H1 (cell line): ENCODE results near the gene CCDC157. TPM values are rescaled to one million over a fixed set of nuclear protein-coding genes. Genes with fewer than 3 reads are reported as not detected.
A peak's percentile ranks its signal among the peaks of the same experiment; 100 is the strongest.

ENCODE experiments used
- ASH2L ChIP-seq: fragments of 200-600, 300-600 bp; sonication (generic); IDR thresholded peaks from one replicate; pipeline ENCODE4 v1.7.1; 2017; ENCODE audit warnings: low read length
- BRCA1 ChIP-seq: IDR thresholded peaks from 2 replicates; pipeline ENCODE4 v1.6.1; 2012; ENCODE audit warnings: low read depth, low read length, improper control_type of control experiment
- CEBPB ChIP-seq: IDR thresholded peaks from 2 replicates; pipeline ENCODE4 v1.6.1; 2012; ENCODE audit warnings: low read depth, low read length
- CREB1 ChIP-seq: IDR thresholded peaks from 2 replicates; pipeline ENCODE4 v1.6.1; 2012; ENCODE audit warnings: inconsistent platforms
- CTBP2 ChIP-seq: IDR thresholded peaks from 2 replicates; pipeline ENCODE4 v1.7.0; 2011; ENCODE audit warnings: borderline replicate concordance, mild to moderate bottlenecking, moderate library complexity, mixed read lengths, low read length; ENCODE audit not compliant: insufficient read depth, insufficient read length
- E2F6 ChIP-seq: IDR thresholded peaks from 2 replicates; pipeline ENCODE4 v1.6.1; 2012; ENCODE audit warnings: inconsistent platforms
- EGR1 ChIP-seq: IDR thresholded peaks from 2 replicates; pipeline ENCODE4 v1.6.1; 2011; ENCODE audit warnings: low read depth, low read length, borderline replicate concordance
- KDM1A ChIP-seq: fragments of 200-600, 300-600 bp; sonication (generic); IDR thresholded peaks from 2 replicates; pipeline ENCODE4 v1.7.1; 2016; ENCODE audit warnings: mild to moderate bottlenecking, low read length, borderline replicate concordance
- MAFK ChIP-seq: IDR thresholded peaks from 2 replicates; pipeline ENCODE4 v1.6.1; 2012; ENCODE audit warnings: low read depth, mild to moderate bottlenecking, improper control_type of control experiment, low read length
- NRF1 ChIP-seq: IDR thresholded peaks from 2 replicates; pipeline ENCODE4 v1.6.1; 2011; ENCODE audit warnings: mild to moderate bottlenecking, low read depth, low read length, improper control_type of control experiment
- PHF8 ChIP-seq: fragments of 200-600 bp; sonication (generic); conservative IDR thresholded peaks from 2 replicates; pipeline ENCODE4 v1.7.1; 2012; ENCODE audit warnings: low read depth, mild to moderate bottlenecking, inconsistent platforms, low read length, moderate library complexity
- POLR2A ChIP-seq, 2 experiments: IDR thresholded peaks; 1 replicate in 1 of 2; 2 replicates in 1 of 2; pipeline ENCODE4 v1.6.1; 2011; ENCODE audit warnings: low read depth in 2 of 2, low read length in 2 of 2, mild to moderate bottlenecking in 2 of 2; ENCODE audit errors: control extremely low read depth in 1 of 2
- POU5F1 ChIP-seq: IDR thresholded peaks from 2 replicates; pipeline ENCODE4 v1.6.1; 2011; ENCODE audit warnings: low read depth, mild to moderate bottlenecking, low read length, moderate library complexity
- RBBP5 ChIP-seq: IDR thresholded peaks from 2 replicates; pipeline ENCODE4 v1.7.1; 2012; ENCODE audit warnings: low read depth, mild to moderate bottlenecking, inconsistent platforms, low read length, moderate library complexity, borderline replicate concordance
- RNF2 ChIP-seq: fragments of 200-900, 300-1000 bp; sonication (generic); IDR thresholded peaks from 2 replicates; pipeline ENCODE4 v1.7.1; 2016; ENCODE audit warnings: borderline replicate concordance, low read depth, mild to moderate bottlenecking, antibody characterized with exemption, low read length; ENCODE audit not compliant: poor library complexity, severe bottlenecking; ENCODE audit errors: missing control alignments
- SIX5 ChIP-seq: IDR thresholded peaks from 2 replicates; pipeline ENCODE4 v1.6.1; 2011; ENCODE audit warnings: mild to moderate bottlenecking, low read depth, low read length
- SP2 ChIP-seq: IDR thresholded peaks from 2 replicates; pipeline ENCODE4 v1.6.1; 2012; ENCODE audit warnings: mild to moderate bottlenecking, low read length, inconsistent platforms
- SP4 ChIP-seq: IDR thresholded peaks from 2 replicates; pipeline ENCODE4 v1.6.1; 2012; ENCODE audit warnings: low read length, inconsistent platforms
- TCF12 ChIP-seq: IDR thresholded peaks from 2 replicates; pipeline ENCODE4 v1.6.1; 2011; ENCODE audit warnings: low read depth, mild to moderate bottlenecking, low read length
- TEAD4 ChIP-seq: IDR thresholded peaks from 2 replicates; pipeline ENCODE4 v1.6.1; 2012; ENCODE audit warnings: low read depth, low read length, inconsistent platforms, mixed read lengths
- YY1 ChIP-seq: IDR thresholded peaks from 2 replicates; pipeline ENCODE4 v1.6.1; 2011; ENCODE audit warnings: low read depth, mild to moderate bottlenecking, low read length
- ZNF274 ChIP-seq: IDR thresholded peaks from 2 replicates; pipeline ENCODE4 v1.7.0; 2012; ENCODE audit warnings: low read length, borderline replicate concordance; ENCODE audit errors: extremely low read depth
- polyA plus RNA-seq, 7 experiments: library from polyadenylated mRNA; depleted of rRNA in 3 of 7; stranded (reverse) in 5 of 7; unstranded in 2 of 7; fragments of >200 nt in 5 of 7; fragments of 200-250 nt in 2 of 7; gene quantifications; 1 replicate in 5 of 7; 2 replicates in 1 of 7; 4 replicates in 1 of 7; pipeline versions ENCODE4 v1.2.1 to v1.2.3, GENCODE V29; 2011 to 2013; ENCODE audit warnings: missing spikeins in 2 of 7, mixed read lengths in 2 of 7
- total RNA-seq: library from RNA; stranded (reverse); fragmentation: NEBNext Ultra II Directional; extraction: Animal tissue kit (Norgen Biotek cat#: 25700); gene quantifications from 2 replicates; pipeline ENCODE4 v1.2.1, GENCODE V29; 2021
- TF ChIP-seq, protein P1 (sequence below): IDR thresholded peaks from 2 replicates; pipeline ENCODE4 v1.6.1; 2012; ENCODE audit warnings: inconsistent platforms
- TF ChIP-seq, protein P2 (sequence below): IDR thresholded peaks from 2 replicates; pipeline ENCODE4 v1.6.1; 2012; ENCODE audit warnings: low read length, inconsistent platforms

Gene CCDC157
- total and polyA plus RNA-seq, 2 of the 8 experiments (the other 6 are each of a cell fraction or from before 2014, with no cell fraction given) = 4.1 to 8.4 TPM

DNA sequence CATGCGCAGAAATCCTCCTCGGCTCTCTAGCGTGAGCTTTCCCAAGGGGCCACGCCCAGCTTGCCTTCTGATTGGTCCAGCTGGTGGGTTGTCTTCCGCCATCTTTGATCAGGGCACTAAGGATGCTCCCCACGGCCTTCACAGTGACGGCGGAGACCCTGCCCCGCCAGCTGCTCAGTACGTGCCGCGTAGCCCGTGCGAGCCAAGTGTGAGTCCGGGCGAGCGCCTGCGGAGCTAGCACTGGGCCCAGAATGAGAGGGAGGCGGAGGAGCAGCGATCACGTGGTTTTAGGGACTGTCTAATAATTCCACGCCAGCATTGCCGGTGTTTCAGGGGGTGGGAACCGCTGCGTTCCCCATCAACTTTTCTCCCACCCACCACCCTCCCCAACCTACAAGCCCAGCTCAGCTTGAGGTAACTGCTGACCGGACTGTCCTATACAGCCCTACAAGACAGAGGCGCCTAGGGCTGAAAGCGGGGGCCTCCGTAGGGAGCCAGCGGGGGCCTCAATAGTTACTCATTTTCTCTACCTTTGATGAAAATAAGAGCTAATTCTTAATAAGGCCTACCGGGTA, 67.2 kb downstream of the CCDC157 start (continued):
- TF ChIP-seq BRCA1 (no peak), POLR2A (IDR thresholded peaks at IDR 0.05; ENCODE audit: control extremely low read depth in 1 of 2, low read depth in 2 of 2, low read length in 2 of 2) (peak; percentile 46 to 81), CREB1 (peak; percentile 94), KDM1A (no peak), SP4 (peak; percentile 23; the same call in 1 of the 2 replicates), ZNF274 (no peak), RNF2 (no peak), TCF12 (0 out of 2 replicates have a peak, but pooled peaks have one; percentile 66), SIX5 (no peak; the same call in 1 of the 2 replicates), CTBP2 (no peak), NRF1 (peak; percentile 31; the same call in 1 of the 2 replicates), ASH2L (peak; percentile 45), RBBP5 (no peak), CEBPB (no peak), YY1 (peak; percentile 99), PHF8 (no peak), EGR1 (peak; percentile 78), E2F6 (peak; percentile 54), SP2 (no peak), POU5F1 (no peak), TEAD4 (peak; percentile 41; the same call in 1 of the 2 replicates), MAFK (no peak; the same call in 1 of the 2 replicates)
- TF ChIP-seq, protein P1, sequence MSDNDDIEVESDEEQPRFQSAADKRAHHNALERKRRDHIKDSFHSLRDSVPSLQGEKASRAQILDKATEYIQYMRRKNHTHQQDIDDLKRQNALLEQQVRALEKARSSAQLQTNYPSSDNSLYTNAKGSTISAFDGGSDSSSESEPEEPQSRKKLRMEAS = peak; percentile 90
- TF ChIP-seq, protein P2, sequence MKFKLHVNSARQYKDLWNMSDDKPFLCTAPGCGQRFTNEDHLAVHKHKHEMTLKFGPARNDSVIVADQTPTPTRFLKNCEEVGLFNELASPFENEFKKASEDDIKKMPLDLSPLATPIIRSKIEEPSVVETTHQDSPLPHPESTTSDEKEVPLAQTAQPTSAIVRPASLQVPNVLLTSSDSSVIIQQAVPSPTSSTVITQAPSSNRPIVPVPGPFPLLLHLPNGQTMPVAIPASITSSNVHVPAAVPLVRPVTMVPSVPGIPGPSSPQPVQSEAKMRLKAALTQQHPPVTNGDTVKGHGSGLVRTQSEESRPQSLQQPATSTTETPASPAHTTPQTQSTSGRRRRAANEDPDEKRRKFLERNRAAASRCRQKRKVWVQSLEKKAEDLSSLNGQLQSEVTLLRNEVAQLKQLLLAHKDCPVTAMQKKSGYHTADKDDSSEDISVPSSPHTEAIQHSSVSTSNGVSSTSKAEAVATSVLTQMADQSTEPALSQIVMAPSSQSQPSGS = no peak
